GM19455 (cell line): ENCODE results near the gene RPA3.

Source experiments
- ATAC-seq: cut with Tn5 transposase; IDR thresholded peaks from one replicate; pipeline ENCODE4 v1.9.1; 2021; ENCODE audit not compliant: unreplicated experiment

RPA3 gene

GRCh38 chr7:7654964-7655715 is 63.3 kb downstream of the RPA3 start:
- ATAC-seq, result no peak

GRCh38 chr7:7653593-7654187 is 64.7 kb downstream of the RPA3 start:
- no peak for ATAC-seq

- no peak for ATAC-seq
Measured at GRCh38 chr7:7652798-7653540, 65.4 kb downstream of the RPA3 start.

- no peak for ATAC-seq
Measured at GRCh38 chr7:7651479-7651878, 66.9 kb downstream of the RPA3 start.

GRCh38 chr7:7650682-7651206 is 67.7 kb downstream of the RPA3 start:
- ATAC-seq, result no peak

GRCh38 chr7:7647495-7648036 is 70.8 kb downstream of the RPA3 start:
- ATAC-seq, result no peak

GRCh38 chr7:7642081-7642480 is 76.3 kb downstream of the RPA3 start:
- ATAC-seq, result no peak

GRCh38 chr7:7641129-7641663 is 77.2 kb downstream of the RPA3 start:
- ATAC-seq, result peak; percentile 22

- ATAC-seq, result peak; percentile 97
Measured at GRCh38 chr7:7640221-7641128, 77.9 kb downstream of the RPA3 start, which contains the start of gene UMAD1. Gene UMAD1, plus strand, starts transcription at chr7:7640752. Its CDS starts 32,620 bp downstream, at chr7:7673372.

GRCh38 chr7:7639847-7640220 is 78.6 kb downstream of the RPA3 start:
- no peak for ATAC-seq

GRCh38 chr7:7639421-7639820 is 79.0 kb downstream of the RPA3 start:
- ATAC-seq, result no peak

GRCh38 chr7:7630626-7631329 is 87.6 kb downstream of the RPA3 start:
- no peak for ATAC-seq

GRCh38 chr7:7628476-7628875 is 89.9 kb downstream of the RPA3 start:
- ATAC-seq, result no peak

- ATAC-seq, result no peak
Measured at GRCh38 chr7:7620644-7621210, 97.7 kb downstream of the RPA3 start.

GRCh38 chr7:7620236-7620635 is 98.2 kb downstream of the RPA3 start:
- ATAC-seq, result no peak

- ATAC-seq, result no peak
Measured at GRCh38 chr7:7618410-7618809, 100.0 kb downstream of the RPA3 start.

GRCh38 chr7:7617550-7617949 is 100.9 kb downstream of the RPA3 start:
- ATAC-seq, result no peak

- ATAC-seq, result no peak
Measured at GRCh38 chr7:7614018-7614741, 104.2 kb downstream of the RPA3 start.

GRCh38 chr7:7613210-7613609 is 105.2 kb downstream of the RPA3 start:
- no peak for ATAC-seq
